T-helper 2 cell treated with Interferon-gamma antibody and Interleukin-4, amounts not matched to agents 5 μg/mL and 100 μg/mL, for 36 hours (primary cell): ENCODE measurements around the gene MEG3.
"Not testable (repeated sequence)": the region's sequence is repeated elsewhere in the genome, so short reads cannot be mapped to it uniquely, and the experiment has no call there.

ENCODE experiments used
- DNase-seq: peaks from one replicate; pipeline ENCODE4 v3.0.0; 2021; ENCODE audit warnings: low spot score
- H3K27ac Mint-ChIP-seq: one replicate; pipeline ENCODE4 v1.8.0; 2021; ENCODE audit warnings: mild to moderate bottlenecking, mixed read lengths
- H3K27me3 Mint-ChIP-seq: one replicate; pipeline ENCODE4 v1.8.0; 2021; ENCODE audit warnings: low read depth, mixed read lengths
- H3K36me3 Mint-ChIP-seq: one replicate; pipeline ENCODE4 v1.8.0; 2021; ENCODE audit warnings: low read depth, mixed read lengths
- H3K4me1 Mint-ChIP-seq: one replicate; pipeline ENCODE4 v1.8.0; 2021; ENCODE audit warnings: low read depth, mixed read lengths
- H3K4me3 Mint-ChIP-seq: one replicate; pipeline ENCODE4 v1.8.0; 2022; ENCODE audit warnings: mild to moderate bottlenecking, moderate library complexity, mixed read lengths
- H3K9me3 Mint-ChIP-seq: one replicate; pipeline ENCODE4 v1.8.0; 2021; ENCODE audit warnings: mixed read lengths

MEG3 gene

GRCh38 chr14:100815478-100816285 is 10.2 kb upstream of the MEG3 start:
- Mint-ChIP-seq H3K36me3 (no peaks in the 10 kb centered on the region), H3K4me1 (no peaks in the 10 kb centered on the region), H3K9me3 (no peaks in the 10 kb centered on the region), H3K27ac (no peak overlapping the region), H3K4me3 (no peak overlapping the region), H3K27me3 (no peaks in the 10 kb centered on the region)
- no peak for DNase-seq

- Mint-ChIP-seq H3K27me3 (no peaks in the 10 kb centered on the region), H3K27ac (no peak overlapping the region), H3K4me3 (no peak overlapping the region), H3K36me3 (no peaks in the 10 kb centered on the region), H3K4me1 (no peaks in the 10 kb centered on the region), H3K9me3 (no peaks in the 10 kb centered on the region)
- no peak for DNase-seq
Measured at GRCh38 chr14:100816286-100816949, 9.5 kb upstream of the MEG3 start.

GRCh38 chr14:100816950-100817901 is 8.7 kb upstream of the MEG3 start:
- H3K36me3 Mint-ChIP-seq, result no peaks in the 10 kb centered on the region
- H3K27ac Mint-ChIP-seq, result no peak overlapping the region
- H3K4me1 Mint-ChIP-seq, result no peaks in the 10 kb centered on the region
- no peak for DNase-seq
- no peak overlapping the region for H3K4me3 Mint-ChIP-seq
- no peaks in the 10 kb centered on the region for H3K9me3 Mint-ChIP-seq
- no peaks in the 10 kb centered on the region for H3K27me3 Mint-ChIP-seq

- no peak for DNase-seq
- Mint-ChIP-seq H3K4me1 (no peaks in the 10 kb centered on the region), H3K36me3 (no peaks in the 10 kb centered on the region), H3K9me3 (no peaks in the 10 kb centered on the region), H3K27me3 (peaks cover 5% of the 10 kb centered on the region), H3K4me3 (no peak overlapping the region), H3K27ac (no peak overlapping the region)
Measured at GRCh38 chr14:100818221-100818699, 7.7 kb upstream of the MEG3 start.

- H3K4me1 Mint-ChIP-seq, H3K36me3 Mint-ChIP-seq, H3K27ac Mint-ChIP-seq, H3K9me3 Mint-ChIP-seq, DNase-seq, H3K27me3 Mint-ChIP-seq, H3K4me3 Mint-ChIP-seq: not testable (repeated sequence)
Measured at GRCh38 chr14:100818923-100819322, 7.0 kb upstream of the MEG3 start.

- no peaks in the 10 kb centered on the region for H3K9me3 Mint-ChIP-seq
- H3K4me3 Mint-ChIP-seq, result no peak overlapping the region
- no peak for DNase-seq
- peaks cover 10% of the 10 kb centered on the region for H3K27me3 Mint-ChIP-seq
- H3K27ac Mint-ChIP-seq, result no peak overlapping the region
- no peaks in the 10 kb centered on the region for H3K4me1 Mint-ChIP-seq
- H3K36me3 Mint-ChIP-seq, result no peaks in the 10 kb centered on the region
Measured at GRCh38 chr14:100819453-100819828, 6.5 kb upstream of the MEG3 start.

GRCh38 chr14:100819829-100820475 is 6.0 kb upstream of the MEG3 start:
- Mint-ChIP-seq H3K27ac (no peak overlapping the region), H3K27me3 (peaks cover 15% of the 10 kb centered on the region), H3K4me1 (no peaks in the 10 kb centered on the region), H3K4me3 (no peak overlapping the region), H3K9me3 (no peaks in the 10 kb centered on the region), H3K36me3 (no peaks in the 10 kb centered on the region)
- no peak for DNase-seq

GRCh38 chr14:100820957-100821356 is 5.0 kb upstream of the MEG3 start:
- H3K36me3 Mint-ChIP-seq, result no peaks in the 10 kb centered on the region
- H3K9me3 Mint-ChIP-seq, result no peaks in the 10 kb centered on the region
- no peak overlapping the region for H3K27ac Mint-ChIP-seq
- peaks cover 23% of the 10 kb centered on the region for H3K27me3 Mint-ChIP-seq
- H3K4me1 Mint-ChIP-seq, result no peaks in the 10 kb centered on the region
- no peak overlapping the region for H3K4me3 Mint-ChIP-seq
- no peak for DNase-seq

- DNase-seq, result no peak
- Mint-ChIP-seq H3K36me3 (no peaks in the 10 kb centered on the region), H3K27me3 (peaks cover 32% of the 10 kb centered on the region), H3K27ac (no peak overlapping the region), H3K9me3 (no peaks in the 10 kb centered on the region), H3K4me3 (no peak overlapping the region), H3K4me1 (no peaks in the 10 kb centered on the region)
Measured at GRCh38 chr14:100822013-100822412, 3.9 kb upstream of the MEG3 start.

- Mint-ChIP-seq H3K36me3 (no peaks in the 10 kb centered on the region), H3K4me3 (no peak overlapping the region), H3K27ac (no peak overlapping the region), H3K9me3 (peaks cover 4% of the 10 kb centered on the region), H3K27me3 (peaks cover 37% of the 10 kb centered on the region), H3K4me1 (no peaks in the 10 kb centered on the region)
- DNase-seq, result no peak
Measured at GRCh38 chr14:100822532-100823296, 3.2 kb upstream of the MEG3 start.

GRCh38 chr14:100823413-100824080 is 2.4 kb upstream of the MEG3 start:
- Mint-ChIP-seq H3K27ac (no peak overlapping the region), H3K36me3 (peaks cover under 1% of the 10 kb centered on the region), H3K4me1 (no peaks in the 10 kb centered on the region), H3K27me3 (peaks cover 39% of the 10 kb centered on the region), H3K4me3 (no peak overlapping the region), H3K9me3 (peaks cover 5% of the 10 kb centered on the region)
- DNase-seq, result no peak

GRCh38 chr14:100824091-100824551 is 1.8 kb upstream of the MEG3 start:
- H3K4me1 Mint-ChIP-seq, result no peaks in the 10 kb centered on the region
- peaks cover 9% of the 10 kb centered on the region for H3K9me3 Mint-ChIP-seq
- no peak overlapping the region for H3K4me3 Mint-ChIP-seq
- H3K36me3 Mint-ChIP-seq, result peaks cover 1% of the 10 kb centered on the region
- DNase-seq, result no peak
- H3K27ac Mint-ChIP-seq, result no peak overlapping the region
- peaks cover 40% of the 10 kb centered on the region for H3K27me3 Mint-ChIP-seq
